ENCODE results near the gene HINFP.
"Not testable (repeated sequence)": the region's sequence is repeated elsewhere in the genome, so short reads cannot be mapped to it uniquely, and the experiment has no call there.

The HINFP gene

GRCh38 chr11:119179342-119179741, 58.0 kb downstream of the HINFP start:
- ChIA-PET CTCF (interaction anchor here (0.6 to 1.6 kb wide), 7 partner anchors 10 to 159 kb away, joined by 3 to 9 read pairs (median 3); no protein-coding TSS in a partner anchor), POLR2A (no interaction called here)
- TF ChIP-seq CTCF (IDR thresholded peaks at IDR 0.05; ENCODE audit: control extremely low read depth, extremely low read depth, low read depth, missing control alignments) = no peak
- no peak for DNase-seq (ENCODE audit: extremely low spot score)

- ChIA-PET CTCF (interaction anchor here (0.6 to 2.5 kb wide), 8 partner anchors 11 to 158 kb away, joined by 3 to 9 read pairs (median 4); no protein-coding TSS in a partner anchor), POLR2A (no interaction called here)
- no peak for DNase-seq (ENCODE audit: extremely low spot score)
- no peak for TF ChIP-seq CTCF (IDR thresholded peaks at IDR 0.05; ENCODE audit: control extremely low read depth, extremely low read depth, low read depth, missing control alignments)
Observed at GRCh38 chr11:119179983-119180382, 58.6 kb downstream of the HINFP start.

- ChIA-PET CTCF (interaction anchor here (1.4 to 2.5 kb wide), 4 partner anchors 16 to 157 kb away, joined by 3 to 7 read pairs (median 3); partner anchors contain the start of gene DPAGT1), POLR2A (no interaction called here)
- TF ChIP-seq CTCF (IDR thresholded peaks at IDR 0.05; ENCODE audit: control extremely low read depth, extremely low read depth, low read depth, missing control alignments) = no peak
- no peak for DNase-seq (ENCODE audit: extremely low spot score)
Observed at GRCh38 chr11:119180729-119181676, 59.6 kb downstream of the HINFP start.

- DNase-seq (ENCODE audit: extremely low spot score) = no peak
- ChIA-PET POLR2A (no interaction called here), CTCF (interaction anchor here (1.5 to 2.7 kb wide), 3 partner anchors 13 to 80 kb away, joined by 3 to 11 read pairs (median 7); partner anchors contain the start of genes DPAGT1 and NLRX1)
- no peak for TF ChIP-seq CTCF (IDR thresholded peaks at IDR 0.05; ENCODE audit: control extremely low read depth, extremely low read depth, low read depth, missing control alignments)
Observed at GRCh38 chr11:119181677-119182412, 60.5 kb downstream of the HINFP start.

- POLR2A ChIA-PET = not testable (repeated sequence)
- CTCF ChIA-PET = interaction anchor here (1.5 to 2.7 kb wide), 5 partner anchors 10 to 17 kb away, joined by 4 to 11 read pairs (median 7); partner anchors contain the start of gene NLRX1
Observed at GRCh38 chr11:119184399-119184798, 63.0 kb downstream of the HINFP start.

More at GRCh38 chr11:119184399-119184798, 63.0 kb downstream of the HINFP start:
- not testable (repeated sequence) for DNase-seq (ENCODE audit: extremely low spot score)
